GM23338 (cell line): ENCODE measurements around the gene RBM33. TPM values are rescaled to one million over a fixed set of nuclear protein-coding genes. Genes with fewer than 3 reads are reported as not detected.

Source experiments
- ATAC-seq: fragments of 200-7000 bp; cut with Tn5 transposase; 3 replicates; pipeline ENCODE4 v1.9.1; 2020
- DNase-seq: peaks from one replicate; pipeline ENCODE4 v3.0.0-alpha.2; 2015; ENCODE audit warnings: low spot score
- H2AFZ ChIP-seq: fragments of 200-600 bp; sonication (generic); 2 replicates; pipeline ENCODE4 v1.8.0; 2016; ENCODE audit warnings: antibody characterized with exemption, mild to moderate bottlenecking, moderate library complexity
- H3F3A ChIP-seq: fragments of 200-600 bp; sonication (generic); replicated peaks from 2 replicates; pipeline ENCODE4 v1.8.0; 2017; ENCODE audit warnings: antibody characterized with exemption, mixed run types, low read depth
- H3K27ac ChIP-seq: fragments of 200-600 bp; sonication (generic); 2 replicates; pipeline ENCODE4 v1.6.1; 2016; ENCODE audit warnings: low read depth
- H3K27me3 ChIP-seq: fragments of 200-600 bp; sonication (generic); 2 replicates; pipeline ENCODE4 v1.8.0; 2016; ENCODE audit warnings: mild to moderate bottlenecking, mixed run types, moderate library complexity; ENCODE audit not compliant: insufficient read depth
- H3K36me3 ChIP-seq: fragments of 200-600 bp; sonication (generic); 2 replicates; pipeline ENCODE4 v1.8.0; 2016; ENCODE audit warnings: mild to moderate bottlenecking; ENCODE audit not compliant: insufficient read depth
- H3K4me1 ChIP-seq: fragments of 200-600 bp; sonication (generic); 2 replicates; pipeline ENCODE4 v1.8.0; 2016; ENCODE audit warnings: mild to moderate bottlenecking, moderate library complexity; ENCODE audit not compliant: insufficient read depth
- H3K4me2 ChIP-seq: fragments of 200-600 bp; sonication (generic); 2 replicates; pipeline ENCODE4 v1.7.1; 2017; ENCODE audit warnings: mixed run types
- H3K4me3 ChIP-seq: fragments of 200-600 bp; sonication (generic); 2 replicates; pipeline ENCODE4 v1.6.1; 2016; ENCODE audit warnings: mixed run types
- H3K79me2 ChIP-seq: fragments of 200-600 bp; sonication (generic); replicated peaks from 2 replicates; pipeline ENCODE4 v1.8.0; 2017; ENCODE audit warnings: mild to moderate bottlenecking; ENCODE audit not compliant: insufficient read depth
- H3K9me2 ChIP-seq: fragments of 200-600 bp; sonication (generic); 2 replicates; pipeline ENCODE4 v1.8.0; 2017; ENCODE audit not compliant: insufficient read depth
- H4K20me1 ChIP-seq: fragments of 200-600 bp; sonication (generic); replicated peaks from 2 replicates; pipeline ENCODE4 v1.8.0; 2017; ENCODE audit warnings: mild to moderate bottlenecking; ENCODE audit not compliant: insufficient read depth
- H3K27ac Mint-ChIP-seq: 2 replicates; pipeline ENCODE4 v1.8.0; 2020; ENCODE audit warnings: inconsistent platforms, mild to moderate bottlenecking, moderate library complexity, mixed read lengths
- H3K27me3 Mint-ChIP-seq: 3 replicates; pipeline ENCODE4 v1.8.0; 2022; ENCODE audit warnings: low read depth, mild to moderate bottlenecking, moderate library complexity, mixed read lengths, inconsistent platforms; ENCODE audit not compliant: insufficient read depth, poor library complexity
- H3K36me3 Mint-ChIP-seq: 3 replicates; pipeline ENCODE4 v1.8.0; 2021; ENCODE audit warnings: low read depth, mild to moderate bottlenecking, inconsistent platforms, moderate library complexity, mixed read lengths
- H3K4me1 Mint-ChIP-seq: 3 replicates; pipeline ENCODE4 v1.8.0; 2020; ENCODE audit warnings: mild to moderate bottlenecking, inconsistent platforms, mixed read lengths
- H3K4me3 Mint-ChIP-seq: 3 replicates; pipeline ENCODE4 v1.8.0; 2021; ENCODE audit warnings: moderate library complexity, mild to moderate bottlenecking, inconsistent platforms, mixed read lengths
- H3K9me3 Mint-ChIP-seq: 3 replicates; pipeline ENCODE4 v1.8.0; 2020; ENCODE audit warnings: moderate library complexity, mild to moderate bottlenecking, inconsistent platforms, mixed read lengths
- CREB1 ChIP-seq: fragments of 250-450 bp; sonication (Bioruptor Pico); IDR thresholded peaks from 2 replicates; pipeline ENCODE4 v1.5.0; 2020; ENCODE audit warnings: low read depth, mild to moderate bottlenecking, moderate library complexity
- EZH2 ChIP-seq: fragments of 200-600 bp; sonication (generic); IDR thresholded peaks from one replicate; pipeline ENCODE4 v1.8.0; 2017; ENCODE audit warnings: antibody characterized with exemption, mild to moderate bottlenecking, low read depth; ENCODE audit not compliant: unreplicated experiment
- JUNB ChIP-seq: IDR thresholded peaks from one replicate; pipeline ENCODE4 v1.6.1; 2016; ENCODE audit warnings: antibody characterized with exemption; ENCODE audit not compliant: unreplicated experiment
- NANOG ChIP-seq: IDR thresholded peaks from 2 replicates; pipeline ENCODE4 v1.6.1; 2016; ENCODE audit warnings: antibody characterized with exemption, borderline replicate concordance
- REST ChIP-seq: IDR thresholded peaks from one replicate; pipeline ENCODE4 v1.6.1; 2018; ENCODE audit warnings: antibody characterized with exemption; ENCODE audit not compliant: unreplicated experiment
- ZNF331 ChIP-seq: fragments of 250-450 bp; sonication (Bioruptor Pico); IDR thresholded peaks from 2 replicates; pipeline ENCODE4 v1.5.0; 2020; ENCODE audit warnings: low read depth, mild to moderate bottlenecking, moderate library complexity
- ZNF462 ChIP-seq: fragments of 250-450 bp; sonication (Bioruptor Pico); IDR thresholded peaks from 2 replicates; pipeline ENCODE4 v1.5.0; 2020; ENCODE audit warnings: mild to moderate bottlenecking, moderate library complexity
- polyA plus RNA-seq: library from polyadenylated mRNA; unstranded; fragments of >200 nt; fragmentation: Nextera tagmentation; extraction: Ambion mirVana; gene quantifications from 2 replicates; pipeline ENCODE4 v1.2.1, GENCODE V29; 2016
- total RNA-seq: library from RNA; depleted of rRNA; stranded (reverse); fragments of >200 nt; shearing (Covaris generic); gene quantifications from 2 replicates; pipeline ENCODE4 v1.2.3, GENCODE V29; 2014
- TF ChIP-seq, protein P1 (sequence below): IDR thresholded peaks from 2 replicates; pipeline ENCODE4 v1.6.1; 2016; ENCODE audit warnings: antibody characterized with exemption
- TF ChIP-seq, protein P2 (sequence below), 2 experiments: fragments of 200-600 bp in 1 of 2; sonication (generic) in 1 of 2; conservative IDR thresholded peaks; 2 replicates each; pipeline versions ENCODE4 v1.5.1 to v1.6.1; 2016 to 2017; ENCODE audit warnings: antibody characterized with exemption in 2 of 2, low read depth in 2 of 2, mild to moderate bottlenecking in 2 of 2, moderate library complexity in 1 of 2

The RBM33 gene
- total and polyA plus RNA-seq, 2 experiments from 2014 or later = 47.7 to 94.7 TPM

- Mint-ChIP-seq H3K27me3 (no peaks in the 10 kb centered on the region), H3K36me3 (peaks cover 36% of the 10 kb centered on the region), H3K27ac (no peak overlapping the region), H3K4me3 (no peak overlapping the region), H3K4me1 (peaks cover 31% of the 10 kb centered on the region), H3K9me3 (peaks cover 8% of the 10 kb centered on the region; the same call in 2 of the 3 replicates)
- Histone ChIP-seq H3K4me3 (no peak overlapping the region), H3K36me3 (peaks cover 4% of the 10 kb centered on the region; the same call in 1 of the 2 replicates), H3F3A (no peaks in the 10 kb centered on the region), H4K20me1 (peaks cover 45% of the 10 kb centered on the region), H3K79me2 (peaks cover 98% of the 10 kb centered on the region), H2AFZ (no peak overlapping the region), H3K27me3 (no peaks in the 10 kb centered on the region), H3K4me1 (peaks cover 12% of the 10 kb centered on the region; the same call in 1 of the 2 replicates), H3K9me2 (no peaks in the 10 kb centered on the region), H3K27ac (no peak overlapping the region), H3K4me2 (no peak overlapping the region)
- ATAC-seq = no peak
- no peak for DNase-seq
- TF ChIP-seq, protein P1, sequence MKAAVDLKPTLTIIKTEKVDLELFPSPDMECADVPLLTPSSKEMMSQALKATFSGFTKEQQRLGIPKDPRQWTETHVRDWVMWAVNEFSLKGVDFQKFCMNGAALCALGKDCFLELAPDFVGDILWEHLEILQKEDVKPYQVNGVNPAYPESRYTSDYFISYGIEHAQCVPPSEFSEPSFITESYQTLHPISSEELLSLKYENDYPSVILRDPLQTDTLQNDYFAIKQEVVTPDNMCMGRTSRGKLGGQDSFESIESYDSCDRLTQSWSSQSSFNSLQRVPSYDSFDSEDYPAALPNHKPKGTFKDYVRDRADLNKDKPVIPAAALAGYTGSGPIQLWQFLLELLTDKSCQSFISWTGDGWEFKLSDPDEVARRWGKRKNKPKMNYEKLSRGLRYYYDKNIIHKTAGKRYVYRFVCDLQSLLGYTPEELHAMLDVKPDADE = no peak
- no peak for TF ChIP-seq CREB1
- TF ChIP-seq REST = no peak
- no peak for TF ChIP-seq ZNF331
- TF ChIP-seq NANOG = no peak
- no peak for TF ChIP-seq ZNF462 (CRISPR knock-in tag)
- TF ChIP-seq, protein P2, sequence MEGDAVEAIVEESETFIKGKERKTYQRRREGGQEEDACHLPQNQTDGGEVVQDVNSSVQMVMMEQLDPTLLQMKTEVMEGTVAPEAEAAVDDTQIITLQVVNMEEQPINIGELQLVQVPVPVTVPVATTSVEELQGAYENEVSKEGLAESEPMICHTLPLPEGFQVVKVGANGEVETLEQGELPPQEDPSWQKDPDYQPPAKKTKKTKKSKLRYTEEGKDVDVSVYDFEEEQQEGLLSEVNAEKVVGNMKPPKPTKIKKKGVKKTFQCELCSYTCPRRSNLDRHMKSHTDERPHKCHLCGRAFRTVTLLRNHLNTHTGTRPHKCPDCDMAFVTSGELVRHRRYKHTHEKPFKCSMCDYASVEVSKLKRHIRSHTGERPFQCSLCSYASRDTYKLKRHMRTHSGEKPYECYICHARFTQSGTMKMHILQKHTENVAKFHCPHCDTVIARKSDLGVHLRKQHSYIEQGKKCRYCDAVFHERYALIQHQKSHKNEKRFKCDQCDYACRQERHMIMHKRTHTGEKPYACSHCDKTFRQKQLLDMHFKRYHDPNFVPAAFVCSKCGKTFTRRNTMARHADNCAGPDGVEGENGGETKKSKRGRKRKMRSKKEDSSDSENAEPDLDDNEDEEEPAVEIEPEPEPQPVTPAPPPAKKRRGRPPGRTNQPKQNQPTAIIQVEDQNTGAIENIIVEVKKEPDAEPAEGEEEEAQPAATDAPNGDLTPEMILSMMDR (conservative IDR thresholded peaks at IDR 0.05; ENCODE audit: low read depth in 2 of 2) = no peak
- TF ChIP-seq JUNB = no peak
- no peak for TF ChIP-seq EZH2
These were observed 110.6 kb downstream of the RBM33 start for GRCh38 chr7:155755026-155755425.
